IMR-90 (cell line): ENCODE measurements around the gene MFSD12.

Experiments
- BHLHE40 ChIP-seq: fragments of 150-350 bp; IDR thresholded peaks from 2 replicates; pipeline ENCODE4 v1.6.1; 2016; ENCODE audit warnings: mild to moderate bottlenecking, low read depth, low read length
- CEBPB ChIP-seq: IDR thresholded peaks from 2 replicates; pipeline ENCODE4 v1.6.1; 2012; ENCODE audit warnings: low read depth, low read length, improper control_type of control experiment
- CTCF ChIP-seq: conservative IDR thresholded peaks from 2 replicates; pipeline ENCODE4 v1.5.1; 2012; ENCODE audit warnings: mild to moderate bottlenecking, low read depth, low read length, improper control_type of control experiment
- MAFK ChIP-seq: IDR thresholded peaks from 2 replicates; pipeline ENCODE4 v1.6.1; 2012; ENCODE audit warnings: low read depth, low read length, improper control_type of control experiment
- MAZ ChIP-seq: IDR thresholded peaks from 2 replicates; pipeline ENCODE4 v1.6.1; 2012; ENCODE audit warnings: low read depth, mild to moderate bottlenecking, low read length, improper control_type of control experiment, moderate library complexity, borderline replicate concordance
- NFE2L2 ChIP-seq: fragments of 150-350 bp; IDR thresholded peaks from 2 replicates; pipeline ENCODE4 v1.6.1; 2016; ENCODE audit warnings: low read depth, mild to moderate bottlenecking, low read length
- POLR2A ChIP-seq: IDR thresholded peaks from 2 replicates; pipeline ENCODE4 v1.6.1; 2012; ENCODE audit warnings: mild to moderate bottlenecking, low read depth, low read length
- RAD21 ChIP-seq: IDR thresholded peaks from 2 replicates; pipeline ENCODE4 v1.6.1; 2012; ENCODE audit warnings: low read length, improper control_type of control experiment
- RCOR1 ChIP-seq: IDR thresholded peaks from 2 replicates; pipeline ENCODE4 v1.6.1; 2012; ENCODE audit warnings: mild to moderate bottlenecking, low read length, improper control_type of control experiment; ENCODE audit not compliant: insufficient replicate concordance
- RFX5 ChIP-seq: IDR thresholded peaks from 2 replicates; pipeline ENCODE4 v1.8.0; 2012; ENCODE audit warnings: low read depth, mild to moderate bottlenecking, low read length, moderate library complexity
- SMC3 ChIP-seq: fragments of 150-350 bp; IDR thresholded peaks from 2 replicates; pipeline ENCODE4 v1.6.1; 2016; ENCODE audit warnings: low read depth, mild to moderate bottlenecking, antibody characterized with exemption, low read length, moderate library complexity
- USF2 ChIP-seq: fragments of 150-350 bp; IDR thresholded peaks from 2 replicates; pipeline ENCODE4 v1.6.1; 2017; ENCODE audit warnings: mild to moderate bottlenecking, antibody characterized with exemption, low read length, low read depth

- TF ChIP-seq CTCF (no peak), POLR2A (no peak), RFX5 (no peak), CEBPB (no peak), USF2 (no peak), SMC3 (no peak), MAFK (no peak), RCOR1 (no peak), RAD21 (no peak), NFE2L2 (no peak), MAZ (no peak), BHLHE40 (no peak)
Observed at GRCh38 chr19:3530389-3530788, 27.0 kb downstream of the MFSD12 start.
